ENCODE measurements around the gene NEDD4L.
A peak's percentile ranks its signal among the peaks of the same experiment; 100 is the strongest.

NEDD4L gene

GRCh38 chr18:58416014-58416703, 372.1 kb downstream of the NEDD4L start:
- H3K4me1 ChIP-seq (ENCODE audit: control insufficient read depth, insufficient read depth, low read length), result peaks cover 3% of the 10 kb centered on the region; the same call in 1 of the 2 replicates
- CTCF ChIA-PET, result interaction anchor here (0.5 to 1.6 kb wide), 3 partner anchors 11 to 57 kb away, joined by 3 to 5 read pairs (median 4); no protein-coding TSS in a partner anchor
- POLR2A ChIA-PET, result no interaction called here
- H3K27ac ChIP-seq (ENCODE audit: extremely low read depth, low read depth, low read length), result no peak overlapping the region
- H3K36me3 ChIP-seq (ENCODE audit: control insufficient read depth in 2 of 2, insufficient read depth in 1 of 2, low read length in 2 of 2), result no peaks in the 10 kb centered on the region
- no peak overlapping the region for H3K4me3 ChIP-seq (ENCODE audit: low read depth, low read length)
- TF ChIP-seq PRDM10 (tag by site-specific recombination; IDR thresholded peaks at IDR 0.05) (0 out of 2 replicates have a peak, but pooled peaks have one; percentile 14), MEIS1 (CRISPR knock-in tag; IDR thresholded peaks at IDR 0.05; ENCODE audit: borderline replicate concordance) (no peak), MYNN (tag by site-specific recombination; IDR thresholded peaks at IDR 0.05; ENCODE audit: borderline replicate concordance) (no peak)
- H3K9me3 ChIP-seq (ENCODE audit: control insufficient read depth, insufficient read depth, low read depth, low read length), result no peaks in the 10 kb centered on the region

GRCh38 chr18:58416704-58417683, 373.0 kb downstream of the NEDD4L start:
- ChIA-PET POLR2A (no interaction called here), CTCF (interaction anchor here (0.5 to 1.6 kb wide), 4 partner anchors 10 to 102 kb away, joined by 3 to 5 read pairs (median 4); no protein-coding TSS in a partner anchor)
- Histone ChIP-seq H3K9me3 (ENCODE audit: control insufficient read depth, insufficient read depth, low read depth, low read length) (no peaks in the 10 kb centered on the region), H3K27ac (ENCODE audit: extremely low read depth, low read depth, low read length) (no peak overlapping the region), H3K4me3 (ENCODE audit: low read depth, low read length) (no peak overlapping the region), H3K4me1 (ENCODE audit: control insufficient read depth, insufficient read depth, low read length) (peaks cover 3% of the 10 kb centered on the region; the same call in 1 of the 2 replicates), H3K36me3 (ENCODE audit: control insufficient read depth in 2 of 2, insufficient read depth in 1 of 2, low read length in 2 of 2) (no peaks in the 10 kb centered on the region)
- TF ChIP-seq ZNF391 (tag by site-specific recombination; IDR thresholded peaks at IDR 0.05; ENCODE audit: borderline replicate concordance, low read depth) (no peak), SP7 (tag by site-specific recombination; IDR thresholded peaks at IDR 0.05) (no peak), ZNF785 (tag by site-specific recombination; IDR thresholded peaks at IDR 0.05) (no peak), MYNN (tag by site-specific recombination; IDR thresholded peaks at IDR 0.05; ENCODE audit: borderline replicate concordance) (no peak), ZNF23 (tag by site-specific recombination; IDR thresholded peaks at IDR 0.05; ENCODE audit: borderline replicate concordance) (no peak), ZNF513 (tag by site-specific recombination; IDR thresholded peaks at IDR 0.05) (no peak), KLF16 (tag by site-specific recombination; IDR thresholded peaks at IDR 0.05) (no peak), ZNF629 (tag by site-specific recombination; IDR thresholded peaks at IDR 0.05) (no peak), GLI2 (tag by site-specific recombination; IDR thresholded peaks at IDR 0.05; ENCODE audit: borderline replicate concordance, low read depth) (no peak), KLF10 (tag by site-specific recombination; IDR thresholded peaks at IDR 0.05) (no peak), ZNF521 (tag by site-specific recombination; IDR thresholded peaks at IDR 0.05) (no peak), ZNF146 (tag by site-specific recombination; IDR thresholded peaks at IDR 0.05) (no peak), ZNF133 (tag by site-specific recombination; IDR thresholded peaks at IDR 0.05) (no peak), ZNF302 (tag by site-specific recombination; IDR thresholded peaks at IDR 0.05; ENCODE audit: low read depth) (no peak)
- TF ChIP-seq, protein P1, sequence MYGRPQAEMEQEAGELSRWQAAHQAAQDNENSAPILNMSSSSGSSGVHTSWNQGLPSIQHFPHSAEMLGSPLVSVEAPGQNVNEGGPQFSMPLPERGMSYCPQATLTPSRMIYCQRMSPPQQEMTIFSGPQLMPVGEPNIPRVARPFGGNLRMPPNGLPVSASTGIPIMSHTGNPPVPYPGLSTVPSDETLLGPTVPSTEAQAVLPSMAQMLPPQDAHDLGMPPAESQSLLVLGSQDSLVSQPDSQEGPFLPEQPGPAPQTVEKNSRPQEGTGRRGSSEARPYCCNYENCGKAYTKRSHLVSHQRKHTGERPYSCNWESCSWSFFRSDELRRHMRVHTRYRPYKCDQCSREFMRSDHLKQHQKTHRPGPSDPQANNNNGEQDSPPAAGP (tag by site-specific recombination; IDR thresholded peaks at IDR 0.05), result no peak
